OCI-LY7 (cell line): ENCODE results near the gene ATP2C1. TPM values are rescaled to one million over a fixed set of nuclear protein-coding genes. Genes with fewer than 3 reads are reported as not detected.

ENCODE experiments used
- BruUV-seq: library from RNA; stranded (reverse); fragments of 400-500 nt; replicated peaks from 2 replicates; lab custom pipeline; 2021; lab: Mats Ljungman, UMichigan
- CTCF ChIA-PET: fragments of 300-600 bp; sonication (Branson Sonifier 250); formaldehyde crosslinking; loops from one replicate; lab custom pipeline; 2022; ENCODE audit warnings: antibody characterized with exemption; ENCODE audit not compliant: unreplicated experiment; lab: Charles Lee
- POLR2A ChIA-PET: fragments of 300-600 bp; sonication (Branson Sonifier 250); formaldehyde crosslinking; loops from one replicate; lab custom pipeline; 2022; ENCODE audit warnings: antibody characterized with exemption; lab: Charles Lee
- DNase-seq: peaks from one replicate; pipeline ENCODE4 v3.0.0-alpha.2; 2015; ENCODE audit warnings: low spot score
- H2AFZ ChIP-seq: fragments of 200-600 bp; sonication (generic), shearing (Covaris generic); 2 replicates; pipeline ENCODE4 v1.6.1; 2014; ENCODE audit warnings: mild to moderate bottlenecking, antibody characterized with exemption, low read length, moderate library complexity
- H3K27ac ChIP-seq: fragments of 200-600 bp; sonication (generic); 2 replicates; pipeline ENCODE4 v1.5.1; 2014; ENCODE audit warnings: mixed run types, low read depth, mild to moderate bottlenecking, moderate library complexity, low read length, inconsistent platforms; ENCODE audit not compliant: poor library complexity, severe bottlenecking
- H3K36me3 ChIP-seq: fragments of 200-600 bp; sonication (generic); 2 replicates; pipeline ENCODE4 v1.6.1; 2014; ENCODE audit warnings: mild to moderate bottlenecking, antibody characterized with exemption, low read length, moderate library complexity, mixed read lengths; ENCODE audit not compliant: insufficient read depth
- H3K4me1 ChIP-seq: fragments of 200-600 bp; sonication (generic); 2 replicates; pipeline ENCODE4 v1.5.1; 2014; ENCODE audit warnings: mild to moderate bottlenecking, low read length; ENCODE audit not compliant: insufficient read depth, poor library complexity, severe bottlenecking
- H3K4me2 ChIP-seq: fragments of 200-600 bp; sonication (generic); 2 replicates; pipeline ENCODE4 v1.6.1; 2014; ENCODE audit warnings: mild to moderate bottlenecking, low read length
- H3K4me3 ChIP-seq: fragments of 200-600 bp; sonication (generic); 2 replicates; pipeline ENCODE4 v1.5.1; 2014; ENCODE audit warnings: mild to moderate bottlenecking, low read depth, low read length; ENCODE audit not compliant: poor library complexity, severe bottlenecking
- H3K79me2 ChIP-seq: fragments of 200-600 bp; sonication (generic); 2 replicates; pipeline ENCODE4 v1.6.1; 2016; ENCODE audit warnings: low read depth, mild to moderate bottlenecking, low read length, moderate library complexity, mixed read lengths; ENCODE audit not compliant: insufficient read depth
- H3K9me2 ChIP-seq: fragments of 200-600 bp; sonication (generic); 2 replicates; pipeline ENCODE4 v1.6.1; 2016; ENCODE audit warnings: mild to moderate bottlenecking, low read length, mixed read lengths; ENCODE audit not compliant: insufficient read depth
- H3K9me3 ChIP-seq: fragments of 200-600 bp; sonication (generic); 2 replicates; pipeline ENCODE4 v1.6.1; 2014; ENCODE audit warnings: mild to moderate bottlenecking, mixed run types, low read length, mixed read lengths
- H4K20me1 ChIP-seq: fragments of 200-600 bp; sonication (generic); 2 replicates; pipeline ENCODE4 v1.6.1; 2014; ENCODE audit warnings: mild to moderate bottlenecking, antibody characterized with exemption, low read length, moderate library complexity, mixed read lengths; ENCODE audit not compliant: insufficient read depth
- EZH2phosphoT487 ChIP-seq: fragments of 200-600 bp; sonication (generic); IDR thresholded peaks from 2 replicates; pipeline ENCODE4 v1.6.1; 2018; ENCODE audit warnings: low read depth, borderline replicate concordance, mild to moderate bottlenecking, mixed run types, antibody characterized with exemption, low read length, moderate library complexity, mixed read lengths
- intact Hi-C: fragments of 100-400 bp; cut with micrococcal nuclease; formaldehyde crosslinking; loops from one replicate; pipeline ENCODE4 v1.10.0; 2022; ENCODE audit not compliant: unreplicated experiment
- total RNA-seq, 2 experiments: library from RNA; depleted of rRNA in 1 of 2; stranded (reverse); fragments of >200 nt in 1 of 2; shearing (Covaris generic) in 1 of 2; gene quantifications; 2 replicates each; pipeline ENCODE4 v1.2.3, GENCODE V29; 2014 to 2022
- TF ChIP-seq, protein P1 (sequence below): fragments of 200-600 bp; sonication (generic); conservative IDR thresholded peaks from 2 replicates; pipeline ENCODE4 v1.5.1; 2014; ENCODE audit warnings: mild to moderate bottlenecking, antibody characterized with exemption, low read length, moderate library complexity, mixed read lengths

Gene ATP2C1
- total RNA-seq, 2 experiments from 2014 or later, result 31.1 to 56.8 TPM

DNA sequence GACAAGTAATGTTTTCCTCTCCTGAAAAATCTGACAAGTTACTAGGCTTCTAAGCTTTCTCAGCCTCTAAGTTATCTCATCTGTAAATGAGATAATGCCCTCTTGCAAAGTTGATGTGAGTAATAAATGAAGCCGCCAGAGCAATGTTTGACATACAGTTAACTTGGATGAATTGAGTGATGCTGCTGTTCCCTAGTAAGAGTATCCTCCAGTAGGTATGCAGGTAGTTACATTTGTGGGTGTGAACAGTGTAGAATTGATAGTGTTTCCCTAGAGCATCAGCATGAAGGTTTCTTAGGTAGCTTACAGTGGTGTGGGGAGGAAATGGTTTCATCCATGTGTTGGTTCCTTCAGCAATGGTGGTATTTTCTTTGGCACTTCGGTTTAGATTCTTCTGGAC is 3.4 kb downstream of the ATP2C1 start:
- POLR2A ChIA-PET, result interaction anchor here (0.6 to 1.0 kb wide), 2 partner anchors 19 to 32 kb away, joined by 3 read pairs; no protein-coding TSS in a partner anchor
- no peak overlapping the region for H3K27ac ChIP-seq
- intact Hi-C loops, result loop anchor here (10.0 kb wide), 1 partner anchor 1517 kb away; the partner anchor contains the start of gene DNAJC13

DNA sequence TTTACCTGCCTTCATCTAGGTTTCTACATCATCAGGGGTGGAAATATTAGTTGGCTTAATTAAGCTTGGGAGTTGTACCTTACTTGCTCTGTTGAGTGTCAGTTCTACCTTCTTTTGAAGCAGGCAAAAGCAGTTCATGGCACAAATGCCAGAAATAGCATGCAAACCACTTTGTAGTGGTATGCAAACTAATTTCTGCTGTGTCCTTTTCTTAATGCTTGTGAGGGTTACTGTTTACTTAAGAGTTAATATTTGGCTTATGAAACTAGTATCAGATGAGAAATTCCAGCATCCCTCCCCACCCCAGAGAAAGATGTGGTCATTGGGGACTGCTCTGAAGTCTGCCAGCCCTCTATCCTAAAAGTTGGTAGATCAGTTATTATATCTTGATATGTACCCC is 7.1 kb downstream of the ATP2C1 start:
- no TSS peak for BruUV-seq
- Histone ChIP-seq H4K20me1 (peaks cover 53% of the 10 kb centered on the region), H3K79me2 (peaks cover 100% of the 10 kb centered on the region), H3K9me3 (no peaks in the 10 kb centered on the region), H3K36me3 (no peaks in the 10 kb centered on the region), H3K4me1 (peaks cover 64% of the 10 kb centered on the region), H3K27ac (no peak overlapping the region), H2AFZ (no peak overlapping the region), H3K4me2 (peak overlapping the region; percentile 67), H3K9me2 (no peaks in the 10 kb centered on the region), H3K4me3 (peak overlapping the region; percentile 27)
- no peak for DNase-seq
- ChIA-PET CTCF (no interaction called here), POLR2A (interaction anchor here (0.6 kb wide), 1 partner anchor 165 kb away, joined by 3 read pairs; no protein-coding TSS in a partner anchor)
- TF ChIP-seq, protein P1, sequence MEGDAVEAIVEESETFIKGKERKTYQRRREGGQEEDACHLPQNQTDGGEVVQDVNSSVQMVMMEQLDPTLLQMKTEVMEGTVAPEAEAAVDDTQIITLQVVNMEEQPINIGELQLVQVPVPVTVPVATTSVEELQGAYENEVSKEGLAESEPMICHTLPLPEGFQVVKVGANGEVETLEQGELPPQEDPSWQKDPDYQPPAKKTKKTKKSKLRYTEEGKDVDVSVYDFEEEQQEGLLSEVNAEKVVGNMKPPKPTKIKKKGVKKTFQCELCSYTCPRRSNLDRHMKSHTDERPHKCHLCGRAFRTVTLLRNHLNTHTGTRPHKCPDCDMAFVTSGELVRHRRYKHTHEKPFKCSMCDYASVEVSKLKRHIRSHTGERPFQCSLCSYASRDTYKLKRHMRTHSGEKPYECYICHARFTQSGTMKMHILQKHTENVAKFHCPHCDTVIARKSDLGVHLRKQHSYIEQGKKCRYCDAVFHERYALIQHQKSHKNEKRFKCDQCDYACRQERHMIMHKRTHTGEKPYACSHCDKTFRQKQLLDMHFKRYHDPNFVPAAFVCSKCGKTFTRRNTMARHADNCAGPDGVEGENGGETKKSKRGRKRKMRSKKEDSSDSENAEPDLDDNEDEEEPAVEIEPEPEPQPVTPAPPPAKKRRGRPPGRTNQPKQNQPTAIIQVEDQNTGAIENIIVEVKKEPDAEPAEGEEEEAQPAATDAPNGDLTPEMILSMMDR, result no peak
- TF ChIP-seq EZH2phosphoT487, result no peak
- intact Hi-C loops, result no loop called here

More for the DNA sequence above, 3.4 kb downstream of the ATP2C1 start:
- TF ChIP-seq EZH2phosphoT487, result no peak
- TF ChIP-seq, protein P1, result no peak
- no peak overlapping the region for H3K4me3 ChIP-seq
- H3K4me2 ChIP-seq, result peak overlapping the region; percentile 91
- peaks cover 54% of the 10 kb centered on the region for H3K4me1 ChIP-seq
- DNase-seq, result no peak
- H3K36me3 ChIP-seq, result no peaks in the 10 kb centered on the region
- H3K9me2 ChIP-seq, result no peaks in the 10 kb centered on the region
- H2AFZ ChIP-seq, result no peak overlapping the region
- H3K79me2 ChIP-seq, result peaks cover 81% of the 10 kb centered on the region
- H3K9me3 ChIP-seq, result no peaks in the 10 kb centered on the region
- CTCF ChIA-PET, result no interaction called here
- peaks cover 59% of the 10 kb centered on the region for H4K20me1 ChIP-seq
- BruUV-seq, result no TSS peak

DNA sequence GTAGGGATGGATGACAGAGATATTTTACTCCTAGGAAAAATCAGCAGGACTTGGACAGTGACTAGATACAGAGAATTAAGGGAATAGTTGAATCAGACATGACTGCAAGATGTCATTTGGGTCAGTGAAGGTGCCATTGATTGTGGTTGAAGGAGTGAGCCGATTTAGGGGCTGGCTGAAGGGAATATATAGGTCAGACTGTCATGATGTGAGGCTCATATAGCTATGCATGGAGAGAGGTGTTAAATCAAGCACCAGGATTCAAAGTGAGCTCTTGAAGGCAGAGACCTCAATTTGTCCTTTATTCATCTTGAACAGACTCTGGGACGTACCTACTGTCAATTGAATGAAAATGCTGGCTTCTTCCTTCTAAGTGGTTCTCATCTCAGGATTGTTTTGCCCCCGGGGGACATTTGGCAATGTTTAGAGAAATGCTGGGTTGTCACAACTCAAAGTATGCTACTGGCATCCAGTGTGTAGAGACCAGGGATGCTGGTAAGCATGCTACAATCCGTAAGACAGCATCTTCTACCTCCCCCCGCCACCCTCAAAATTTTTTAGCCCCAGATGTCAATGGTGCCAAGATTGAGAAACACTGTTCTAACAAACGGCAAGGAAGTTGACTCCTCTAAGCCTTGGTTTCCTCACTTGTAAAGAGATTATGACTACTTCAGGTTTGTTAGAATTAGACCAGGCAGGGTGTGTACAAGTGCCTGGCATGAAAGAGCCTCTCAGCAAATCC is 7.8 kb downstream of the ATP2C1 start:
- POLR2A ChIA-PET, result interaction anchor here (0.6 to 0.7 kb wide), 3 partner anchors 29 to 166 kb away, joined by 3 to 9 read pairs (median 5); no protein-coding TSS in a partner anchor
- Histone ChIP-seq H3K9me2 (no peaks in the 10 kb centered on the region), H3K27ac (no peak overlapping the region), H2AFZ (no peak overlapping the region), H3K36me3 (0 out of 2 replicates have a peak, but pooled peaks cover 1% of the 10 kb centered on the region), H3K4me2 (peak overlapping the region; percentile 67), H3K79me2 (peaks cover 100% of the 10 kb centered on the region), H3K4me3 (peak overlapping the region; percentile 27), H3K4me1 (peaks cover 62% of the 10 kb centered on the region), H4K20me1 (peaks cover 46% of the 10 kb centered on the region), H3K9me3 (no peaks in the 10 kb centered on the region)
- CTCF ChIA-PET, result no interaction called here
- no TSS peak for BruUV-seq
- no peak for DNase-seq
- TF ChIP-seq, protein P1, result no peak
- TF ChIP-seq EZH2phosphoT487, result no peak
- intact Hi-C loops, result no loop called here
